ENCODE measurements around the gene METTL26.

The METTL26 gene

GRCh38 chr16:630815-631405 lies 5.2 kb downstream of the METTL26 start, which contains the start of gene WFIKKN1:
TSS of gene WFIKKN1 (plus strand) at chr16:630985. CDS start at chr16:631254, 269 bp downstream.
- no peak within 1 kb of the TSS for H3K4me3 ChIP-seq (ENCODE audit: low read depth, low read length)
- TF ChIP-seq CTCF (conservative IDR thresholded peaks at IDR 0.05; ENCODE audit: low read depth, low read length) = no peak
- DNase-seq (ENCODE audit: low read depth) = no peak

GRCh38 chr16:630249-630814 lies 5.8 kb downstream of the METTL26 start:
- DNase-seq (ENCODE audit: low read depth) = no peak
- H3K4me3 ChIP-seq (ENCODE audit: low read depth, low read length) = no peak overlapping the region
- no peak for TF ChIP-seq CTCF (conservative IDR thresholded peaks at IDR 0.05; ENCODE audit: low read depth, low read length)

DNA sequence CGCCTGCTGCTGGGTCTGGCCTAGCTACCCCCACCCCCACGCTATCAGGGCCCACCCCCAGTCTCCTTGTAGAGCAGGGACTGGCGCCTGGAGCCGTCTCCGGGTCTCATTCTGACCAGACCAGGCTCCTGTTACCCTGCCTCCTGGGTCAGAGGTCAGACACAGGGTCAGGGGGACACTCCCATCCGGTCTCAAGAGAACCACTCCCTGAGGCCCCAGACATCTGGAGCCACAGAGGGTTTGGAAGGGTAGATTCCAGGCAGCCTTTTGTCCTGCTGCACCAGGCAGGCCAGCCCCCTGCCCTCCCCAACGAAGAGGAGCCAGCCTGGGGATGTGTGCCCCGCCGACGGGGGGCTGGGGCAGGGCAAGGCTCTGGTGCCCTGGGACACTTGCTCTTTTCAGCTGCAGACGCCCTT lies 6.3 kb downstream of the METTL26 start:
- H3K4me3 ChIP-seq (ENCODE audit: low read depth, low read length) = no peak overlapping the region
- TF ChIP-seq CTCF (conservative IDR thresholded peaks at IDR 0.05; ENCODE audit: low read depth, low read length) = no peak
- no peak for DNase-seq (ENCODE audit: low read depth)

GRCh38 chr16:629185-629832 lies 6.8 kb downstream of the METTL26 start:
- no peak for TF ChIP-seq CTCF (conservative IDR thresholded peaks at IDR 0.05; ENCODE audit: low read depth, low read length)
- DNase-seq (ENCODE audit: low read depth) = no peak
- H3K4me3 ChIP-seq (ENCODE audit: low read depth, low read length) = no peak overlapping the region

- H3K4me3 ChIP-seq (ENCODE audit: low read depth, low read length) = no peak overlapping the region
- no peak for DNase-seq (ENCODE audit: low read depth)
- TF ChIP-seq CTCF (conservative IDR thresholded peaks at IDR 0.05; ENCODE audit: low read depth, low read length) = no peak
Observed at GRCh38 chr16:628321-629061, 7.6 kb downstream of the METTL26 start.

- no peak for DNase-seq (ENCODE audit: low read depth)
- no peak for TF ChIP-seq CTCF (conservative IDR thresholded peaks at IDR 0.05; ENCODE audit: low read depth, low read length)
- H3K4me3 ChIP-seq (ENCODE audit: low read depth, low read length) = no peak overlapping the region
Observed at GRCh38 chr16:627454-628239, 8.5 kb downstream of the METTL26 start.

Measured in choroid plexus epithelial cell (primary cell).